NOMO-1 treated with dmso at 0.1 percent for 144 hours (cell line): ENCODE results near the gene RNF138.
"Not testable (repeated sequence)": the region's sequence is repeated elsewhere in the genome, so short reads cannot be mapped to it uniquely, and the experiment has no call there.

Experiments
- DNase-seq: peaks from one replicate; lab custom pipeline; 2025; ENCODE audit not compliant: unreplicated experiment; lab: John Stamatoyannopoulos, UW

The RNF138 gene

DNA sequence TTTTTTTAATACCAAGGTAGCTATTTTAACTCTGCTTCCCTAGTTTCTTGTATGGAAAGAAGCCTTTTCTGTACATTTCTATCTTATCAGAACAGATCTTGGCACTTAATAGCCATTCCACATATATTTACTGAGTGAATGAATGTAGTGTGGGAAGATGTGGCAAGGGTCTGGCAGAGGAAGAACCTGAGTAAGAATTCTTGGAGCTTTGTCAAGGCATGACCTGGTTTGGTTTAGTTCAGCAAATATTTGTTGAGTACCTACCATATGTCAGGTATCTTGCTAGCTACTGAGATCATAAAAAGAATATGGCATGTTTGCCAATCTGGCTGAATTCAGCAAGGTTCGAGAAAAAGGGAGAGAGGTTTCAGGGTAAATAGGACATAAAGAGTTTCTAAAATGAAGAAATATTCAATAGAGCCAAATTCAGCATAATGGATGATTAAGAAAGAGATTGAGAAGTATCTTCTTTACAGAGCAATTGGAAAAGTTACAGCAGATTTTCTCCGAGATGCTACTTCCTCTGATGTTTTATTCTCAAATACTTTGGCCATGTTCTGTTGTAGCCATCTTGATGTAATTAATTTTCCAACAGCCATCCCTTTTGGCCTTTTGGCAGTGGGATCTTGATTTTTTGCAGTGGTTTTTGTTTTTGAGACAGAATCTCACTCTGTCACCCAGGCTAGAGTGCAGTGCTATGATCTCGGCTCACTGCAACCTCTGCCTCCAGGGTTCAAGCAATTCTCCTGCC lies 76.5 kb downstream of the RNF138 start:
- DNase-seq, result no peak

DNA sequence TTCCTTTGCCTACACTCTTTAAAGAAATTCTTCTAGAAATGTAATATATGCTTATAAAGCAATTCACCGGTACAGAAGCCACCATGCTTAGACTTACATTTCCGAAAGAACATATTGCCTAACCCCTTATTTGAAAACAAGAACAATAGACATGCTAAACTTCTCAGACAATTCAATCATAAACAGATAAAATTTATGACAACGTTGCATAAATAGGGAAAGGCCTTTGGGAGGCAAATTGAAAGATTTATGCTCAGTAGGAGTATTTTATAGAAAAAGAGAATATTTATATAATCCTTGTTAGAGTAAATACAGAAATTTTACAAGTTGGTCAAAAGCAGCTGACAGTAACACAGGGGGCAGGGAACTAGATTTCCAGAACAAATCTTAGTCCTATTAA lies 82.0 kb downstream of the RNF138 start:
- no peak for DNase-seq

DNA sequence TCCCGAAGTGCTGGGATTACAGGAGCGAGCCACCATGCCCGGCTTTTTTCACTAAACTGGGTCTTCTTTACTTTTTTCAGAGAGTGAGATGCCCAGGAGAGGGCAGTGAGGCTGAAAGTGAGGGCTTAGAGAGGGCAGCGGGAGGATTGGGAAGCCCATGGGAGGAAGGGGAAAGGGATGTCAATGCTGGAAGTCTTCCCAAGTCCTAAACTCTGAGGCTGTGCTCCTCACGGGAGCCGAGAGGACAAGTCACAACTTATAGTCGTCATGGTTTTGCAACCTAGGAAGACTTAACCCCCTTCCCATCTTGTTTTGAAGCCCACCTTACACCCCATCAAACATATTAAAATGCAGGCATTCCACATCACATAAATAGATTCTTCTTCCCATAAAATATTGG lies 83.0 kb downstream of the RNF138 start:
- no peak for DNase-seq

DNA sequence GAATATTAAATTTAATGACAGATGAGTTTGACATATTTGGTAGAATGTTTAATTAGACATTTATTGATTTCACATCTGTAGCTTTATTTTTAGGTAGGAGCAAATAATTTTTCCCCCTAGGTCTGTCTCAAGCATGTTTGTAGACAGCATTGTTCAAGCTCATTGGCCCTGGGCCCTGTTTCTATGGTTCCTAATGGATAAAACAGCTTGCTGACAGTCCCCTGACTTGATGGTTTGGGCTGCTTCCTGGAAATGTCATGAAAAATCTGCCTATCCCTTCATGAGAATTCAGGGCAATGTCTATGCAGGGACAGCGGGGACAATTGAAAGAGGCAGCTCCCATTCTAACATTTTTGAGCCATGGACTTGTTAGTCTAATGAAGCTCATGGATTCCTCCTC lies 83.6 kb downstream of the RNF138 start:
- no peak for DNase-seq

DNA sequence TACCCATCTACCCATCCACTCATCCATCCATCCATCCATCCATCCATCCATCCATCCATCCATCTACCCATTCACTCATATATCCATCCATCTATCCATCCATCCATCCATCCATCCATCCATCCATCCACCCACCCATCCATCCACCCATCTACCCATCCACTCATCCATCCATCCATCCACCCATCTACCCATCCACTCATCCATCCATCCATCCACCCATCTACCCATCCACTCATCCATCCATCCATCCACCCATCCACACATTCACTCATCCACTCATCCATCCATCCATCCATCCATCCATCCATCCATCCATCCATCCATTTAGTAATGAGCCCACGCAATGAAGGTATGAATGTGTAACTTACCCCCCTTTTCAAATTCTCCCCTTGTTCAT lies 85.1 kb downstream of the RNF138 start:
- not testable (repeated sequence) for DNase-seq

DNA sequence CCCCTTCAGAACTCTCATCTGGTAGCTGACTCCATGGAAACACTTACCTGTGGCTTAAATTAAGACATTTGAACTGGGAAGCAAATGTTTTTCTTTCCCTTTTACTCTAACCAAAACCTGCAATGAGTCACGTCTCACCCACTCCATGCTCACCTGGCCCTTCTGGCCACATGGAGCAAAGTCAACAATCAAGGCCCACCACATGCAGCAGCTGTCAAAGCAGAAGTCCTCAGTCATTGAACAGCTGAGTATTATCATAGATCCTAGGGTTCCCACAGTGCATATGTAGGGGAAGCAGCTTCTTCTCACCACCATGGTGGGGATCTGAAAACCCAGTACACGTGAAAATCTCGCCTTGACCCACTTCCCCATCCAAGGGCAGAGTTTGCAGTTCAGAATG lies 85.9 kb downstream of the RNF138 start:
- no peak for DNase-seq
